ENCODE measurements around the gene CAPN12. TPM values are rescaled to one million over a fixed set of nuclear protein-coding genes. Genes with fewer than 3 reads are reported as not detected.
"Not testable (repeated sequence)": the region's sequence is repeated elsewhere in the genome, so short reads cannot be mapped to it uniquely, and the experiment has no call there.

The CAPN12 gene
- total and polyA plus RNA-seq, 2 donors, result 1.6 to 6.5 TPM

DNA sequence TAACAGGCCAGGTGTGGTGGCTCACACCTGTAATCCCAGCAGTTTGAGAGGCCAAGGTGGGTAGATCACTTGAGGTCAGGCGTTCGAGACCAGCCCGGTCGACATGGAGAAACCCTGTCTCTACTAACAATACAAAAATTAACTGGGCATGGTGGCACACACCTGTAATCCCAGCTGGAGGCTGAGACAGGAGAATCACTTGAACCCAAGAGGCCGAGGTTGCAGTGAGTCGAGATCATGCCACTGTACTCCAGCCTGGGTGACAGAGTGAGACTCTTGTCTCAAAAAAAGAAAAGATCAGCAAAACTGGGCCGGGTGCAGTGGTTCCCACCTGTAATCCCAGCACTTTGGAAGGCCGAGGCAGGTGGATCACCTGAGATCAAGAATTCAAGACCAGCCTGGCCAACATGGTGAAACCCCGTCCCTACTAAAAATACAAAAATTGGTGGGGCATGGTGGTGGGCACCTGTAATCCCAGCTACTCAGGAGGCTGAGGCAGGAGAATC is 17.7 kb upstream of the CAPN12 start:
- DNase-seq (ENCODE audit: low read depth in 6 of 9, low spot score in 9 of 9); H3K4me1 ChIP-seq (ENCODE audit: control insufficient read depth in 2 of 2, insufficient read depth in 2 of 2, low read length in 2 of 2); H3K4me3 ChIP-seq (ENCODE audit: low read length in 2 of 2); H3K36me3 ChIP-seq (ENCODE audit: control insufficient read depth in 2 of 2, insufficient read depth in 2 of 2, low read length in 1 of 2); H3K9me3 ChIP-seq (ENCODE audit: control insufficient read depth in 2 of 2, insufficient read depth in 1 of 2, low read length in 1 of 2); H3K27me3 ChIP-seq (ENCODE audit: control insufficient read depth in 2 of 2, insufficient read depth in 1 of 2, low read length in 1 of 2); H3K27ac ChIP-seq (ENCODE audit: low read depth in 1 of 2, low read length in 1 of 2): not testable (repeated sequence)
- 97% methylated on average over 9 of the region's 9 CpGs for WGBS

DNA sequence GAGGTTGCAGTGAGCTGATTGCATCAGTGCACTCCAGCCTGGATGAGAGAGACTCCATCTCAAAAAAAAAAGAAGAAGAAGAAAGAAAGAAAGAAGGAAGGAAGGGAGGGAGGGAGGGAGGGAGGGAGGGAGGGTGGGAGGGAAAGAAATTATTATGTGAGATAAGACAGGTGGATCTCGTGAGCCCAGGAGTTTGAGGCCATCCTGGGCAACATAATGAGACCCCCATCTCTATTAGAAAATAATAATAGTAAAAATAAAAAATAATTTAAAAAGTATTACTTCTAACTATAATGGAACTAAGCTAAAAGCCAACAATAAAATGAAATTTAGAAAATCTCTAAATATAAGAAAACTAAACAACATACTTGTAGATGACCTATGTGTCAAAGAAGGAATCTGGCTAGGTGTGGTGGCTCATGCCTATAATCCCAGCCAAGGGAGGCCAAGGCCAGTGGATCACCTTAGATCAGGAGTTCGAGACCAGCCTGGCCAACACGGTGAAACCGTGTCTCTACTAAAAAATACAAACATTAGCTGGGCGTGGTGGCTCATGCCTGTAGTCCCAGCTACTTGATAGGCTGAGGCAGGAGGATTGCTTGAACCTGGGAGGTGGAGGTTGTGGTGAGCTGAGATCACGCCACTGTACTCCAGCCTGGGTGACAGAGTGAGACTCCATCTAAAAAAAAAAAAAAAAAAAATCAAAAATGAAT is 16.7 kb upstream of the CAPN12 start:
- not testable (repeated sequence) for H3K4me3 ChIP-seq (ENCODE audit: low read length in 2 of 2); H3K9me3 ChIP-seq (ENCODE audit: control insufficient read depth in 2 of 2, insufficient read depth in 1 of 2, low read length in 1 of 2); H3K27me3 ChIP-seq (ENCODE audit: control insufficient read depth in 2 of 2, insufficient read depth in 1 of 2, low read length in 1 of 2); H3K4me1 ChIP-seq (ENCODE audit: control insufficient read depth in 2 of 2, insufficient read depth in 2 of 2, low read length in 2 of 2); DNase-seq (ENCODE audit: low read depth in 6 of 9, low spot score in 9 of 9); H3K36me3 ChIP-seq (ENCODE audit: control insufficient read depth in 2 of 2, insufficient read depth in 2 of 2, low read length in 1 of 2); H3K27ac ChIP-seq (ENCODE audit: low read depth in 1 of 2, low read length in 1 of 2)
- WGBS, result 88% methylated on average over 6 of the region's 6 CpGs

- H3K36me3 ChIP-seq (ENCODE audit: control insufficient read depth in 2 of 2, insufficient read depth in 2 of 2, low read length in 1 of 2), result no peaks in the 10 kb centered on the region
- 92% methylated on average over 10 of the region's 10 CpGs for WGBS
- DNase-seq (ENCODE audit: low read depth in 6 of 9, low spot score in 9 of 9), result no peak
- no peaks in the 10 kb centered on the region for H3K9me3 ChIP-seq (ENCODE audit: control insufficient read depth in 2 of 2, insufficient read depth in 1 of 2, low read length in 1 of 2)
- no peaks in the 10 kb centered on the region for H3K4me1 ChIP-seq (ENCODE audit: control insufficient read depth in 2 of 2, insufficient read depth in 2 of 2, low read length in 2 of 2)
- no peaks in the 10 kb centered on the region for H3K27me3 ChIP-seq (ENCODE audit: control insufficient read depth in 2 of 2, insufficient read depth in 1 of 2, low read length in 1 of 2)
- no peak overlapping the region for H3K4me3 ChIP-seq (ENCODE audit: low read length in 2 of 2)
- no peak overlapping the region for H3K27ac ChIP-seq (ENCODE audit: low read depth in 1 of 2, low read length in 1 of 2)
Observed at GRCh38 chr19:38759590-38760003, 15.3 kb upstream of the CAPN12 start.

- not testable (repeated sequence) for H3K36me3 ChIP-seq (ENCODE audit: control insufficient read depth in 2 of 2, insufficient read depth in 2 of 2, low read length in 1 of 2); H3K4me1 ChIP-seq (ENCODE audit: control insufficient read depth in 2 of 2, insufficient read depth in 2 of 2, low read length in 2 of 2); H3K4me3 ChIP-seq (ENCODE audit: low read length in 2 of 2); H3K9me3 ChIP-seq (ENCODE audit: control insufficient read depth in 2 of 2, insufficient read depth in 1 of 2, low read length in 1 of 2); DNase-seq (ENCODE audit: low read depth in 6 of 9, low spot score in 9 of 9); H3K27me3 ChIP-seq (ENCODE audit: control insufficient read depth in 2 of 2, insufficient read depth in 1 of 2, low read length in 1 of 2); H3K27ac ChIP-seq (ENCODE audit: low read depth in 1 of 2, low read length in 1 of 2)
- 100% methylated on average over 2 of the region's 2 CpGs for WGBS
Observed at GRCh38 chr19:38754196-38754595, 9.9 kb upstream of the CAPN12 start.

- 94% methylated on average over 3 of the region's 3 CpGs for WGBS
- not testable (repeated sequence) for H3K9me3 ChIP-seq (ENCODE audit: control insufficient read depth in 2 of 2, insufficient read depth in 1 of 2, low read length in 1 of 2); H3K27ac ChIP-seq (ENCODE audit: low read depth in 1 of 2, low read length in 1 of 2); H3K4me1 ChIP-seq (ENCODE audit: control insufficient read depth in 2 of 2, insufficient read depth in 2 of 2, low read length in 2 of 2); DNase-seq (ENCODE audit: low read depth in 6 of 9, low spot score in 9 of 9); H3K4me3 ChIP-seq (ENCODE audit: low read length in 2 of 2); H3K27me3 ChIP-seq (ENCODE audit: control insufficient read depth in 2 of 2, insufficient read depth in 1 of 2, low read length in 1 of 2); H3K36me3 ChIP-seq (ENCODE audit: control insufficient read depth in 2 of 2, insufficient read depth in 2 of 2, low read length in 1 of 2)
Observed at GRCh38 chr19:38753783-38754182, 9.5 kb upstream of the CAPN12 start.

GRCh38 chr19:38745316-38745715 is 1.0 kb upstream of the CAPN12 start:
- Histone ChIP-seq H3K27ac (ENCODE audit: low read depth in 1 of 2, low read length in 1 of 2) (no peak overlapping the region), H3K4me3 (ENCODE audit: low read length in 2 of 2) (no peak overlapping the region), H3K36me3 (ENCODE audit: control insufficient read depth in 2 of 2, insufficient read depth in 2 of 2, low read length in 1 of 2) (no peaks in the 10 kb centered on the region), H3K27me3 (ENCODE audit: control insufficient read depth in 2 of 2, insufficient read depth in 1 of 2, low read length in 1 of 2) (peaks cover 0 to under 1% of the 10 kb centered on the region in 2 donors), H3K4me1 (ENCODE audit: control insufficient read depth in 2 of 2, insufficient read depth in 2 of 2, low read length in 2 of 2) (no peaks in the 10 kb centered on the region), H3K9me3 (ENCODE audit: control insufficient read depth in 2 of 2, insufficient read depth in 1 of 2, low read length in 1 of 2) (no peaks in the 10 kb centered on the region)
- 88% methylated on average over 7 of the region's 7 CpGs for WGBS
- no peak for DNase-seq (ENCODE audit: low read depth in 6 of 9, low spot score in 9 of 9)

GRCh38 chr19:38744874-38745273 is 600 bp upstream of the CAPN12 start:
- no peaks in the 10 kb centered on the region for H3K4me1 ChIP-seq (ENCODE audit: control insufficient read depth in 2 of 2, insufficient read depth in 2 of 2, low read length in 2 of 2)
- WGBS, result 87% methylated on average over 6 of the region's 6 CpGs
- DNase-seq (ENCODE audit: low read depth in 6 of 9, low spot score in 9 of 9), result no peak
- no peak overlapping the region for H3K4me3 ChIP-seq (ENCODE audit: low read length in 2 of 2)
- no peaks in the 10 kb centered on the region for H3K9me3 ChIP-seq (ENCODE audit: control insufficient read depth in 2 of 2, insufficient read depth in 1 of 2, low read length in 1 of 2)
- no peaks in the 10 kb centered on the region for H3K27me3 ChIP-seq (ENCODE audit: control insufficient read depth in 2 of 2, insufficient read depth in 1 of 2, low read length in 1 of 2)
- no peaks in the 10 kb centered on the region for H3K36me3 ChIP-seq (ENCODE audit: control insufficient read depth in 2 of 2, insufficient read depth in 2 of 2, low read length in 1 of 2)
- no peak overlapping the region for H3K27ac ChIP-seq (ENCODE audit: low read depth in 1 of 2, low read length in 1 of 2)

DNA sequence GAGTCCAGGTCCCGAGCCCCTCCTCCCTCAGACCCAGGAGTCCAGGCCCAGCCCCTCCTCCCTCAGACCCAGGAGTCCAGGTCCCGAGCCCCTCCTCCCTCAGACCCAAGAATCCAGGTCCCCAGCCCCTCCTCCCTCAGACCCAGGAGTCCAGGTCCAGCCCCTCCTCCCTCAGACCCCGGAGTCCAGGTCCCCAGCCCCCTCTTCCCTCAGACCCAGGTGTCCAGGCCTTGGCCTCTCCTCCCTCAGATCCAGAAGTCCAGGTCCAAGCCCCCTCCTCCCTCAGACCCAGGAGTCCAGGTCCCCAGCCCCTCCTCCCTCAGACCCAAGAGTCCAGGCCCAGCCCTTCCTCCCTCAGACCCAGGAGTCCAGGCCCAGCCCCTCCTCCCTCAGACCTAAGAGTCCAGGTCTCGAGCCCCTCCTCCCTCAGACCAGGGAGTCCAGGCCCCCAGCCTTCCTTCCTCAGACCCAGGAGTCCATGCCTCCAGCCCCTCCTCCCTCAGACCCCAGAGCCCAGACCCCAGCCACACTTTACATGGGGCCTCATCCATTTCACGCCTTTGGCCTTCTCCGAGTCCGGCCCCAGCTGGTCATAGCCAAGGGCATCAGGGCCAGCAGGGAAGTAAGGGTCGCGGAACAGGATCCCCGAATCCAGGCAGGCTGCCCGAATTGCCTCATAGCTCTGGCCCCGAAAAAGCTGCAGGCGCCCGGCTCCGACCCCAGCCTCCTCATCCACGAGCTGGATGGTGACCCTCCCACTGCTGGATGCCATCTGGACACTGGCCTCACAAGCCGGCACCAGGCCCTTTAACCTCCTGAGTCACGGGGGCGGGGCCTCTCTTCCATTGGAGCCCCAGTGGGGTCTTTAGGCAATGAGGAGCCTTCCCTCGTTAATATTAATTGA is 628 bp downstream of the CAPN12 start:
- no peaks in the 10 kb centered on the region for H3K36me3 ChIP-seq (ENCODE audit: control insufficient read depth in 2 of 2, insufficient read depth in 2 of 2, low read length in 1 of 2)
- WGBS, result 88% methylated on average over 20 of the region's 20 CpGs
- DNase-seq (ENCODE audit: low read depth in 6 of 9, low spot score in 9 of 9), result no peak

DNA sequence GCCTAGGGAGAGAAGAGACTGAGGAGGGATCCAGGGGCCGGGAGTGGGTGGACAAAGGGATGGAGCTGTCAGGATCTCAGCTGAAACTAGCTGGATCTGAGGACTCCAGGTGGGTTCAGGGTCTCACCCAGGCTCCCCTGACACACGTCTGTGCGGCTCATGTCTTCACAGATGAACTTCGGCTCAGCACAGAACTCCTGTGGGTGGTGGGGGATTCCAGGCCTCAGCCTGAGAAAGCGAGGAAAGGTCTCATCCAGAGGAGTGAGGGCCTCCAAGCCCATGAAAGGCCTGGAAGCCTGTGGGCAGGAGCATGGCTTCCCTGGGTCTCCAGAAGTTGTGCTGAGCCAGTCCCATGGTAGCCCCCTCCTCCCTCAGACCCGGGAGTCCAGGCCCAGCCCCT is 1.4 kb downstream of the CAPN12 start:
- Histone ChIP-seq H3K4me1 (ENCODE audit: control insufficient read depth in 2 of 2, insufficient read depth in 2 of 2, low read length in 2 of 2) (no peaks in the 10 kb centered on the region), H3K9me3 (ENCODE audit: control insufficient read depth in 2 of 2, insufficient read depth in 1 of 2, low read length in 1 of 2) (no peaks in the 10 kb centered on the region), H3K36me3 (ENCODE audit: control insufficient read depth in 2 of 2, insufficient read depth in 2 of 2, low read length in 1 of 2) (no peaks in the 10 kb centered on the region), H3K27ac (ENCODE audit: low read depth in 1 of 2, low read length in 1 of 2) (no peak overlapping the region), H3K4me3 (ENCODE audit: low read length in 2 of 2) (no peak overlapping the region), H3K27me3 (ENCODE audit: control insufficient read depth in 2 of 2, insufficient read depth in 1 of 2, low read length in 1 of 2) (peaks cover 5 to 10% of the 10 kb centered on the region in 2 donors)
- DNase-seq (ENCODE audit: low read depth in 6 of 9, low spot score in 9 of 9), result no peak
- 94% methylated on average over 6 of the region's 6 CpGs for WGBS

More for the DNA sequence above, 628 bp downstream of the CAPN12 start:
- Histone ChIP-seq H3K4me3 (ENCODE audit: low read length in 2 of 2) (no peak overlapping the region), H3K9me3 (ENCODE audit: control insufficient read depth in 2 of 2, insufficient read depth in 1 of 2, low read length in 1 of 2) (no peaks in the 10 kb centered on the region), H3K27me3 (ENCODE audit: control insufficient read depth in 2 of 2, insufficient read depth in 1 of 2, low read length in 1 of 2) (peaks cover 0 to 3% of the 10 kb centered on the region in 2 donors), H3K27ac (ENCODE audit: low read depth in 1 of 2, low read length in 1 of 2) (no peak overlapping the region), H3K4me1 (ENCODE audit: control insufficient read depth in 2 of 2, insufficient read depth in 2 of 2, low read length in 2 of 2) (no peaks in the 10 kb centered on the region)

Data from thymus (tissue), 11 donors.